Subcutaneous adipose tissue (tissue), 4 donors: ENCODE data around the gene SLC6A12. TPM values are rescaled to one million over a fixed set of nuclear protein-coding genes. Genes with fewer than 3 reads are reported as not detected.

Experiments used
- total RNA-seq, 4 donors: library from RNA; depleted of rRNA; stranded (reverse); fragments of >200 nt; gene quantifications; one replicate each; pipeline ENCODE4 v1.1.0, GENCODE V29; 2016
- TF ChIP-seq, protein P1 (sequence below): fragments of 450-650 bp; IDR thresholded peaks from one replicate; pipeline ENCODE4 v1.5.1; 2016; ENCODE audit warnings: low read depth, mild to moderate bottlenecking, control low read depth, antibody characterized with exemption, moderate library complexity

Gene SLC6A12
- total RNA-seq, 4 donors from 2014 or later = 0.33 to 4.4 (median 1.5) TPM

DNA sequence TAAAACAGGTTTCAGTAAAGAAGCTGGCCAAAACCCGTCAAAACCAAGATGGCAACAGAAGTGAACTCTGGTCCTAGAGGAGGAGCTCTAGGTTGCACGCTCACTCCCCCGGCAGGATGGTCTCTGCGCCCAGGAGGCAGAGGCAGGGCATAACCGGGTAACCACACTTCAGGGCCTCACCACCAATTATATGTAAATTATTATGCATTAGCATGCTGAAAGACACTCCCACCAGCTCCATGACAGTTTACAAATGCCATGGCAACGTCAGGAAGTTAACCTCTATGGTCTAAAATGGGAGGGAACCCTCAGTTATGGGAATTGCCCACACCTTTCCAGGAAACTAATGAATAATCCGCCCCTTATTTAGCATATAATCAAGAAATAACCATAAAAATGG is 20.1 kb upstream of the SLC6A12 start:
- TF ChIP-seq, protein P1, sequence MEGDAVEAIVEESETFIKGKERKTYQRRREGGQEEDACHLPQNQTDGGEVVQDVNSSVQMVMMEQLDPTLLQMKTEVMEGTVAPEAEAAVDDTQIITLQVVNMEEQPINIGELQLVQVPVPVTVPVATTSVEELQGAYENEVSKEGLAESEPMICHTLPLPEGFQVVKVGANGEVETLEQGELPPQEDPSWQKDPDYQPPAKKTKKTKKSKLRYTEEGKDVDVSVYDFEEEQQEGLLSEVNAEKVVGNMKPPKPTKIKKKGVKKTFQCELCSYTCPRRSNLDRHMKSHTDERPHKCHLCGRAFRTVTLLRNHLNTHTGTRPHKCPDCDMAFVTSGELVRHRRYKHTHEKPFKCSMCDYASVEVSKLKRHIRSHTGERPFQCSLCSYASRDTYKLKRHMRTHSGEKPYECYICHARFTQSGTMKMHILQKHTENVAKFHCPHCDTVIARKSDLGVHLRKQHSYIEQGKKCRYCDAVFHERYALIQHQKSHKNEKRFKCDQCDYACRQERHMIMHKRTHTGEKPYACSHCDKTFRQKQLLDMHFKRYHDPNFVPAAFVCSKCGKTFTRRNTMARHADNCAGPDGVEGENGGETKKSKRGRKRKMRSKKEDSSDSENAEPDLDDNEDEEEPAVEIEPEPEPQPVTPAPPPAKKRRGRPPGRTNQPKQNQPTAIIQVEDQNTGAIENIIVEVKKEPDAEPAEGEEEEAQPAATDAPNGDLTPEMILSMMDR = no peak

- TF ChIP-seq, protein P1 = no peak
Measured at GRCh38 chr12:233615-233968, 19.6 kb upstream of the SLC6A12 start.

- TF ChIP-seq, protein P1 = no peak
Measured at GRCh38 chr12:232731-233614, 19.0 kb upstream of the SLC6A12 start.

- TF ChIP-seq, protein P1 = no peak
Measured at GRCh38 chr12:230925-231671, 17.1 kb upstream of the SLC6A12 start.

- TF ChIP-seq, protein P1 = no peak
Measured at GRCh38 chr12:229441-230191, 15.7 kb upstream of the SLC6A12 start.

DNA sequence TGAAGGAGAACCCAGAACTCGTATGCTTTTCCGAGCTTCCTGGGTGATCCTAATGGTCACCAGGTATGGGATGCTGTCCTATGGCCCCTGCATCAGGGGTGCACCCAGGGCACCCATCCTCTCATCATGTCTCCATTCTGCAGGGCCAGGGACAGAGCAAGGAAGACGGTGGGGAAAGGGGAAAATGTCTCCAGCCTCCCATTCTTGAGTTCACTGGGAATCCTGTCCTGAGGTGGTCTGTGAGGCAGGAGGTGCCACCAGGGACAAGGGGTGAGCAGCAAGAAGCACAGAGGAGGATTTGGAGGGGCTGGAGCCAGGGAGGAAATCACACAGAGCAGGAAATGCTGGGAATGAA is 14.9 kb upstream of the SLC6A12 start:
- TF ChIP-seq, protein P1 = no peak
